AG04450 (cell line): Measurements from ENCODE around the gene BBOF1. TPM values are rescaled to one million over a fixed set of nuclear protein-coding genes. Genes with fewer than 3 reads are reported as not detected.
"Not testable (repeated sequence)": the region's sequence is repeated elsewhere in the genome, so short reads cannot be mapped to it uniquely, and the experiment has no call there.

ENCODE experiments used
- CTCF ChIA-PET: fragments of 300-600, 350-600 bp; formaldehyde crosslinking; extraction: SDS; loops from one replicate; lab custom pipeline; 2022; ENCODE audit warnings: antibody characterized with exemption, inconsistent platforms; lab: Charles Lee
- POLR2A ChIA-PET: fragments of 350-600 bp; formaldehyde crosslinking; extraction: SDS; loops from one replicate; lab custom pipeline; 2021; ENCODE audit warnings: antibody characterized with exemption, inconsistent platforms; lab: Yijun Ruan, JAX
- DNase-seq: peaks from one replicate; pipeline ENCODE4 v3.0.0-alpha.2; 2011; ENCODE audit warnings: low read depth, low spot score
- H3K27ac ChIP-seq: one replicate; pipeline ENCODE4 v1.5.1; 2012; ENCODE audit warnings: low read depth, low read length, control low read depth
- H3K27me3 ChIP-seq: one replicate; pipeline ENCODE4 v1.6.0; 2012; ENCODE audit warnings: low read length; ENCODE audit not compliant: control insufficient read depth, insufficient read depth
- H3K4me3 ChIP-seq: 2 replicates; pipeline ENCODE4 v1.5.1; 2011; ENCODE audit warnings: mild to moderate bottlenecking, low read depth, low read length, control low read depth
- H3K9me3 ChIP-seq: 2 replicates; pipeline ENCODE4 v1.5.1; 2012; ENCODE audit warnings: low read length; ENCODE audit not compliant: control insufficient read depth, insufficient read depth
- CTCF ChIP-seq: IDR thresholded peaks from 2 replicates; pipeline ENCODE4 v1.5.1; 2011; ENCODE audit warnings: low read depth, low read length, control low read depth, inconsistent platforms
- polyA plus RNA-seq: library from polyadenylated mRNA; depleted of rRNA; stranded (reverse); fragments of >200 nt; gene quantifications from 2 replicates; pipeline ENCODE4 v1.2.3, GENCODE V29; 2011

BBOF1 gene
- polyA plus RNA-seq, 1 experiment = 6.7 TPM

- no peak overlapping the region for H3K4me3 ChIP-seq
- CTCF ChIA-PET = no interaction called here
These were observed 21.2 kb upstream of the BBOF1 start for GRCh38 chr14:73997944-73998447.

GRCh38 chr14:73998726-73999125 lies 20.4 kb upstream of the BBOF1 start:
- CTCF ChIA-PET = no interaction called here

More at GRCh38 chr14:73997944-73998447, 21.2 kb upstream of the BBOF1 start:
- Histone ChIP-seq H3K9me3 (no peaks in the 10 kb centered on the region), H3K27me3 (no peaks in the 10 kb centered on the region), H3K27ac (no peak overlapping the region)
- TF ChIP-seq CTCF = no peak
- POLR2A ChIA-PET = no interaction called here
- no peak for DNase-seq

GRCh38 chr14:74005664-74006063 lies 13.5 kb upstream of the BBOF1 start:
- DNase-seq, H3K9me3 ChIP-seq, H3K27me3 ChIP-seq, H3K27ac ChIP-seq, POLR2A ChIA-PET, CTCF ChIA-PET, H3K4me3 ChIP-seq: not testable (repeated sequence)

More at GRCh38 chr14:73998726-73999125, 20.4 kb upstream of the BBOF1 start:
- no peaks in the 10 kb centered on the region for H3K9me3 ChIP-seq
- H3K27me3 ChIP-seq = no peaks in the 10 kb centered on the region
- TF ChIP-seq CTCF = no peak
- H3K4me3 ChIP-seq = no peak overlapping the region
- no peak for DNase-seq
- POLR2A ChIA-PET = no interaction called here
- no peak overlapping the region for H3K27ac ChIP-seq

- Histone ChIP-seq H3K27me3 (no peaks in the 10 kb centered on the region), H3K27ac (no peak overlapping the region), H3K9me3 (no peaks in the 10 kb centered on the region), H3K4me3 (no peak overlapping the region)
- ChIA-PET CTCF (interaction anchor here (0.6 to 1.6 kb wide), 2 partner anchors 248 to 371 kb away, joined by 3 read pairs; no protein-coding TSS in a partner anchor), POLR2A (no interaction called here)
- TF ChIP-seq CTCF = no peak
- DNase-seq = no peak
These were observed 10.2 kb upstream of the BBOF1 start for GRCh38 chr14:74008843-74009499.

- ChIA-PET CTCF (no interaction called here), POLR2A (no interaction called here)
- no peak for DNase-seq
- H3K4me3 ChIP-seq = no peak overlapping the region
- no peaks in the 10 kb centered on the region for H3K27me3 ChIP-seq
- H3K9me3 ChIP-seq = no peaks in the 10 kb centered on the region; the same call in 1 of the 2 replicates
- H3K27ac ChIP-seq = no peak overlapping the region
- TF ChIP-seq CTCF = no peak
These were observed 4.8 kb upstream of the BBOF1 start for GRCh38 chr14:74014299-74014698.
